Gastroesophageal sphincter (tissue), 4 donors: Measurements from ENCODE around the gene LGALS13. TPM values are rescaled to one million over a fixed set of nuclear protein-coding genes. Genes with fewer than 3 reads are reported as not detected.

Experiments
- ATAC-seq: fragments of 150-250 bp; one replicate; pipeline ENCODE4 v1.9.1; 2016; ENCODE audit warnings: mild to moderate bottlenecking, moderate library complexity
- H3K27ac ChIP-seq, 4 donors: fragments of 200-600 bp; sonication (generic) in 3 of 4; 1 replicate in 3 of 4; 2 replicates in 1 of 4; pipeline ENCODE4 v1.5.1; 2016 to 2019
- H3K27me3 ChIP-seq: fragments of 200-600 bp; sonication (generic); one replicate; pipeline ENCODE4 v1.5.1; 2019
- H3K36me3 ChIP-seq, 2 donors: fragments of 200-600 bp; sonication (generic); one replicate each; pipeline ENCODE4 v1.5.1; 2019; ENCODE audit warnings: control low read depth in 1 of 2
- H3K4me1 ChIP-seq, 3 donors: fragments of 200-600 bp; sonication (generic); 1 replicate in 2 of 3; 2 replicates in 1 of 3; pipeline ENCODE4 v1.5.1; 2016 to 2019; ENCODE audit warnings: control low read depth in 2 of 3
- H3K4me3 ChIP-seq, 2 donors: fragments of 200-600 bp; sonication (generic); one replicate each; pipeline ENCODE4 v1.5.1; 2019; ENCODE audit warnings: mild to moderate bottlenecking in 1 of 2, moderate library complexity in 1 of 2
- H3K9me3 ChIP-seq, 3 donors: fragments of 200-600 bp; sonication (generic); one replicate each; pipeline ENCODE4 v1.5.1; 2017 to 2019; ENCODE audit warnings: control low read depth in 2 of 3
- EP300 ChIP-seq: sonication (generic); formaldehyde crosslinking; IDR thresholded peaks from one replicate; pipeline ENCODE4 v1.6.1; 2017; ENCODE audit warnings: antibody characterized with exemption, mild to moderate bottlenecking
- POLR2A ChIP-seq, 2 donors: fragments of 450-650 bp; IDR thresholded peaks; one replicate each; pipeline ENCODE4 v1.6.1; 2017; ENCODE audit warnings: antibody characterized with exemption in 2 of 2, mild to moderate bottlenecking in 2 of 2, moderate library complexity in 1 of 2
- POLR2AphosphoS5 ChIP-seq: sonication (generic); formaldehyde crosslinking; IDR thresholded peaks from one replicate; pipeline ENCODE4 v1.6.1; 2017; ENCODE audit warnings: antibody characterized with exemption
- WGBS, 2 donors: methylation state at CpG; one replicate each; pipeline ENCODE4 v1.1.5; 2018; ENCODE audit warnings: low coverage in 1 of 2; 5-methylcytosine and 5-hydroxymethylcytosine counted together
- total RNA-seq, 4 donors: library from RNA; depleted of rRNA; stranded (reverse); fragments of >200 nt; gene quantifications; one replicate each; pipeline ENCODE4 v1.1.0, GENCODE V29; 2016
- TF ChIP-seq, protein P1 (sequence below), 4 experiments: fragments of 200-600 bp in 2 of 4; fragments of 450-650 bp in 2 of 4; sonication (generic) in 1 of 4; IDR thresholded peaks; one replicate each; pipeline ENCODE4 v1.5.1; 2017 to 2019; ENCODE audit warnings: antibody characterized with exemption in 4 of 4, mild to moderate bottlenecking in 2 of 4, moderate library complexity in 2 of 4

The LGALS13 gene
- total RNA-seq, 4 donors from 2014 or later, result not detected

GRCh38 chr19:39631626-39632025 is 29.3 kb downstream of the LGALS13 start:
- no peak overlapping the region for H3K27ac ChIP-seq
- TF ChIP-seq, protein P1, sequence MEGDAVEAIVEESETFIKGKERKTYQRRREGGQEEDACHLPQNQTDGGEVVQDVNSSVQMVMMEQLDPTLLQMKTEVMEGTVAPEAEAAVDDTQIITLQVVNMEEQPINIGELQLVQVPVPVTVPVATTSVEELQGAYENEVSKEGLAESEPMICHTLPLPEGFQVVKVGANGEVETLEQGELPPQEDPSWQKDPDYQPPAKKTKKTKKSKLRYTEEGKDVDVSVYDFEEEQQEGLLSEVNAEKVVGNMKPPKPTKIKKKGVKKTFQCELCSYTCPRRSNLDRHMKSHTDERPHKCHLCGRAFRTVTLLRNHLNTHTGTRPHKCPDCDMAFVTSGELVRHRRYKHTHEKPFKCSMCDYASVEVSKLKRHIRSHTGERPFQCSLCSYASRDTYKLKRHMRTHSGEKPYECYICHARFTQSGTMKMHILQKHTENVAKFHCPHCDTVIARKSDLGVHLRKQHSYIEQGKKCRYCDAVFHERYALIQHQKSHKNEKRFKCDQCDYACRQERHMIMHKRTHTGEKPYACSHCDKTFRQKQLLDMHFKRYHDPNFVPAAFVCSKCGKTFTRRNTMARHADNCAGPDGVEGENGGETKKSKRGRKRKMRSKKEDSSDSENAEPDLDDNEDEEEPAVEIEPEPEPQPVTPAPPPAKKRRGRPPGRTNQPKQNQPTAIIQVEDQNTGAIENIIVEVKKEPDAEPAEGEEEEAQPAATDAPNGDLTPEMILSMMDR (IDR thresholded peaks at IDR 0.05), result no peak
- TF ChIP-seq EP300 (no peak), POLR2A (IDR thresholded peaks at IDR 0.05) (no peak), POLR2AphosphoS5 (no peak)
- 53 to 56% methylated on average over 6 of the region's 6 CpGs for WGBS, 2 donors

GRCh38 chr19:39637891-39638290 is 35.6 kb downstream of the LGALS13 start:
- Histone ChIP-seq H3K4me1 (no peaks in the 10 kb centered on the region), H3K27ac (no peak overlapping the region), H3K36me3 (no peaks in the 10 kb centered on the region), H3K27me3 (peaks cover 63% of the 10 kb centered on the region), H3K4me3 (no peak overlapping the region), H3K9me3 (no peaks in the 10 kb centered on the region)
- no peak for ATAC-seq
- TF ChIP-seq POLR2AphosphoS5, result no peak
- no peak for TF ChIP-seq POLR2A (IDR thresholded peaks at IDR 0.05)
- TF ChIP-seq, protein P1 (IDR thresholded peaks at IDR 0.05), result no peak
- no peak for TF ChIP-seq EP300
- 44% methylated on average over 4 of the region's 4 CpGs; no CpG with 5 or more reads in 1 of the 2 donors for WGBS, 2 donors

More at GRCh38 chr19:39631626-39632025, 29.3 kb downstream of the LGALS13 start:
- Histone ChIP-seq H3K36me3 (no peaks in the 10 kb centered on the region), H3K9me3 (peaks cover 0 to 4% (median 0%) of the 10 kb centered on the region in 3 donors), H3K4me1 (no peaks in the 10 kb centered on the region), H3K27me3 (peaks cover 5% of the 10 kb centered on the region), H3K4me3 (no peak overlapping the region)
- ATAC-seq, result no peak

- ATAC-seq, result no peak
- WGBS, 2 donors, result 38 to 40% methylated on average over 1 of the region's 1 CpG
- H3K4me3 ChIP-seq, result no peak overlapping the region
- TF ChIP-seq EP300 (no peak), POLR2AphosphoS5 (no peak), POLR2A (IDR thresholded peaks at IDR 0.05) (no peak)
- TF ChIP-seq, protein P1 (IDR thresholded peaks at IDR 0.05), result no peak
- H3K36me3 ChIP-seq, result no peaks in the 10 kb centered on the region
- H3K4me1 ChIP-seq, result no peaks in the 10 kb centered on the region
- H3K27me3 ChIP-seq, result peaks cover 75% of the 10 kb centered on the region
- H3K9me3 ChIP-seq, result no peaks in the 10 kb centered on the region
- no peak overlapping the region for H3K27ac ChIP-seq
Measured at GRCh38 chr19:39641773-39642172, 39.4 kb downstream of the LGALS13 start.

- Histone ChIP-seq H3K27me3 (peaks cover 63% of the 10 kb centered on the region), H3K36me3 (no peaks in the 10 kb centered on the region), H3K9me3 (no peaks in the 10 kb centered on the region), H3K4me3 (no peak overlapping the region), H3K4me1 (no peaks in the 10 kb centered on the region), H3K27ac (no peak overlapping the region)
- TF ChIP-seq POLR2A (IDR thresholded peaks at IDR 0.05) (no peak), POLR2AphosphoS5 (no peak), EP300 (no peak)
- TF ChIP-seq, protein P1 (IDR thresholded peaks at IDR 0.05), result no peak
- 64 to 66% methylated on average over 5 of the region's 5 CpGs for WGBS, 2 donors
- ATAC-seq, result no peak
Measured at GRCh38 chr19:39643591-39643990, 41.3 kb downstream of the LGALS13 start.

DNA sequence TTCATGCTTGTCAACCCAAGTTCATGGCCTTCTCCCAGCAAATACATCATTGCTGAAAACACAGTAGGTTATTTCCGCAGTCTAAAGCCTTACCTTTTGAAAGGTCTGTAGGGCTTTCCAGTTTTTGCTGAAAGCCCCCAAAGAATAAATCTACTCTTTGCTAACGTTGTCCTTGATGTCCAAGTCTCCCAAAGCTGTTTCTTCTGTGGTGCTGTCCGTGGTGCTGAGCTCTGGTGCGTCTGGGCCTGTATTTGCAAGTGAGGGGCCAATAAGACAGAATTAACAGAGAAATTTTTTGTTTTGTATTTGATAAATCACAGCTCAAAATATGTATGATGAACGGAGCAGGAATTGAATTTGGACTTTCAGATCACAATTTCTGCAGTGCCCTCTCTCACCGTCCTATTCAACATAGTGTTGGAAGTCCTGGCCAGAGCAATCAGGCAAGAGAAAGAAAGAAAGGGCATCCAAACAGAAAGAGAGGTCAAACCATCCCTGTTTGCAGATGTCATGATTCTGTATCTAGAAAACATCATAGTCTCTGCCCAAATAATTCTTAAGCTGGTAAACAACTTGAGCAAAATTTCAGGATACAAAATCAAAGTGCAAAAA is 43.6 kb downstream of the LGALS13 start:
- TF ChIP-seq EP300, result no peak
- TF ChIP-seq POLR2A (IDR thresholded peaks at IDR 0.05), result no peak
- TF ChIP-seq, protein P1 (IDR thresholded peaks at IDR 0.05), result no peak
- no peak for TF ChIP-seq POLR2AphosphoS5
- H3K27me3 ChIP-seq, result peaks cover 54% of the 10 kb centered on the region
- 28 to 32% methylated on average over 3 to 6 of the region's 6 CpGs for WGBS, 2 donors

More for the DNA sequence above, 43.6 kb downstream of the LGALS13 start:
- H3K36me3 ChIP-seq, result no peaks in the 10 kb centered on the region
- no peaks in the 10 kb centered on the region for H3K9me3 ChIP-seq
- H3K4me3 ChIP-seq, result no peak overlapping the region
- no peak overlapping the region for H3K27ac ChIP-seq
- no peak for ATAC-seq
- no peaks in the 10 kb centered on the region for H3K4me1 ChIP-seq
